GM12892 (cell line): Measurements from ENCODE around the gene VEPH1.

ENCODE experiments used
- DNase-seq: peaks from one replicate; pipeline ENCODE4 v3.0.0; 2011; ENCODE audit not compliant: insufficient read length
- FAIRE-seq: peaks from 2 replicates; lab custom pipeline; 2011; peaks lifted over from hg19 to GRCh38; lab: Jason Lieb, UNC
- POLR2A ChIP-seq: IDR thresholded peaks from 2 replicates; pipeline ENCODE4 v1.6.1; 2011; ENCODE audit warnings: low read depth, low read length, control low read depth
- POLR2AphosphoS5 ChIP-seq: IDR thresholded peaks from 2 replicates; pipeline ENCODE4 v1.6.1; 2011; ENCODE audit warnings: low read depth, low read length, control low read depth
- TAF1 ChIP-seq: IDR thresholded peaks from 2 replicates; pipeline ENCODE4 v1.6.1; 2011; ENCODE audit warnings: low read depth, mild to moderate bottlenecking, control low read depth, low read length, borderline replicate concordance

Gene VEPH1

GRCh38 chr3:157373783-157374182 is 129.4 kb downstream of the VEPH1 start:
- DNase-seq (no peak), FAIRE-seq (no peak)
- TF ChIP-seq POLR2A (no peak), POLR2AphosphoS5 (no peak)

- no peak for TF ChIP-seq TAF1
- no peak for TF ChIP-seq POLR2AphosphoS5
- TF ChIP-seq POLR2A, result no peak
- FAIRE-seq (no peak), DNase-seq (no peak)
These were observed 132.3 kb downstream of the VEPH1 start for GRCh38 chr3:157370867-157371266.

GRCh38 chr3:157369727-157370421 is 133.3 kb downstream of the VEPH1 start:
- DNase-seq (no peak), FAIRE-seq (no peak)
- no peak for TF ChIP-seq TAF1
- no peak for TF ChIP-seq POLR2A
- no peak for TF ChIP-seq POLR2AphosphoS5

- DNase-seq, result no peak
- no peak for FAIRE-seq
- TF ChIP-seq TAF1 (no peak), POLR2AphosphoS5 (no peak), POLR2A (no peak)
These were observed 135.0 kb downstream of the VEPH1 start for GRCh38 chr3:157368171-157368570.

GRCh38 chr3:157363393-157363792 is 139.8 kb downstream of the VEPH1 start:
- no peak for DNase-seq
- TF ChIP-seq TAF1 (no peak), POLR2A (no peak), POLR2AphosphoS5 (no peak)
- no peak for FAIRE-seq

GRCh38 chr3:157362348-157362747 is 140.9 kb downstream of the VEPH1 start:
- no peak for TF ChIP-seq TAF1
- TF ChIP-seq POLR2A, result no peak
- TF ChIP-seq POLR2AphosphoS5, result no peak
- DNase-seq, result no peak
- FAIRE-seq, result no peak

GRCh38 chr3:157360044-157360443 is 143.2 kb downstream of the VEPH1 start:
- DNase-seq, result no peak
- no peak for FAIRE-seq
- TF ChIP-seq TAF1, result no peak
- no peak for TF ChIP-seq POLR2A

GRCh38 chr3:157356541-157356940 is 146.7 kb downstream of the VEPH1 start:
- FAIRE-seq (no peak), DNase-seq (no peak)
- TF ChIP-seq POLR2AphosphoS5 (no peak), TAF1 (no peak), POLR2A (no peak)

GRCh38 chr3:157355276-157355675 is 147.9 kb downstream of the VEPH1 start:
- no peak for FAIRE-seq
- DNase-seq, result no peak
- TF ChIP-seq POLR2A, result no peak
- TF ChIP-seq TAF1, result no peak
- TF ChIP-seq POLR2AphosphoS5, result no peak

- FAIRE-seq (no peak), DNase-seq (no peak)
- TF ChIP-seq POLR2A (no peak), POLR2AphosphoS5 (no peak), TAF1 (no peak)
These were observed 148.5 kb downstream of the VEPH1 start for GRCh38 chr3:157354722-157355121.

GRCh38 chr3:157354254-157354653 is 149.0 kb downstream of the VEPH1 start:
- FAIRE-seq, result no peak
- no peak for DNase-seq
- no peak for TF ChIP-seq POLR2A
- no peak for TF ChIP-seq POLR2AphosphoS5
- no peak for TF ChIP-seq TAF1

GRCh38 chr3:157353652-157354051 is 149.6 kb downstream of the VEPH1 start:
- FAIRE-seq (no peak), DNase-seq (no peak)
- TF ChIP-seq POLR2AphosphoS5 (no peak), TAF1 (no peak), POLR2A (no peak)
